Omental fat pad (tissue), 4 donors: ENCODE data around the gene MTHFSD. TPM values are rescaled to one million over a fixed set of nuclear protein-coding genes. Genes with fewer than 3 reads are reported as not detected.
A peak's percentile ranks its signal among the peaks of the same experiment; 100 is the strongest.

ENCODE experiments used
- ATAC-seq: fragments of 150-250 bp; one replicate; pipeline ENCODE4 v1.9.1; 2016; ENCODE audit warnings: mild to moderate bottlenecking, moderate library complexity; ENCODE audit not compliant: low FRiP score
- DNase-seq: peaks from one replicate; pipeline ENCODE4 v3.0.0-alpha.2; 2019; ENCODE audit warnings: low spot score
- total RNA-seq, 4 donors: library from RNA; depleted of rRNA; stranded (reverse); fragments of >200 nt; gene quantifications; one replicate each; pipeline ENCODE4 v1.1.0, GENCODE V29; 2016
- TF ChIP-seq, protein P1 (sequence below), 3 donors: fragments of 450-650 bp; IDR thresholded peaks; one replicate each; pipeline ENCODE4 v1.5.1; 2016 to 2017; ENCODE audit warnings: antibody characterized with exemption in 3 of 3, mild to moderate bottlenecking in 3 of 3, moderate library complexity in 2 of 3

The MTHFSD gene
- total RNA-seq, 4 donors from 2014 or later, result 6.4 to 20.2 (median 9.1) TPM

DNA sequence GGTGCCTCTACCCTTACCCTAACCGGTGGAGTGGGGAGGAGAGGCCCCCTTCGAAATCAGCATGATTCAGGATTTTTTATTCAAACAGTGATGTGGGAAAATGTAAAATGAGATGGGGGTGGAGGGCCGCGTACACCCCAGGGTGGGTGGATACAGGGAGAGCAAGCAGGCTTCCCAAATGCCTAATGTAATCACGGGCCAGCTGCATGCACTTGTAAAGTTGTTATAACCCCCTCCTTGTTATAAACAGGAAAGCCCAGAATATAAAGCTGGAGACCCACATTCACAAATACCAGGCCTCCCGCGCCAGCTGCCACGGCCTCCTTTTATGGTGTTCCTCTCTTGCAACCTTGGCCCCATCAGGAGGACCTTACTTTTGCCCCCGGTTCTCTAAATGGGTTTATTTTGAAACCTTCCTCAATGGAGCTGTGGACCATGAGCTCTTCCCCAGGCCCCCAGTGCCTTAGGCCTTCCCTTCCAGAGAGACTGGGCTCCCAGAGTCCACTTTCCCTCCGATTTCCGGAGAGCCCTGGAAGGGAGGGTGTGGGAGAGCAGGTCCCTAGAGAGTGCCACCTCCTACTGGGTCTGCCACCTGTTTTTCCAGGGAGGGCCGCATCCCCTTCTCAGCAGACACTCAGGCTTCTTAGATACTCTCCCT, 22.4 kb upstream of the MTHFSD start:
- TF ChIP-seq, protein P1, sequence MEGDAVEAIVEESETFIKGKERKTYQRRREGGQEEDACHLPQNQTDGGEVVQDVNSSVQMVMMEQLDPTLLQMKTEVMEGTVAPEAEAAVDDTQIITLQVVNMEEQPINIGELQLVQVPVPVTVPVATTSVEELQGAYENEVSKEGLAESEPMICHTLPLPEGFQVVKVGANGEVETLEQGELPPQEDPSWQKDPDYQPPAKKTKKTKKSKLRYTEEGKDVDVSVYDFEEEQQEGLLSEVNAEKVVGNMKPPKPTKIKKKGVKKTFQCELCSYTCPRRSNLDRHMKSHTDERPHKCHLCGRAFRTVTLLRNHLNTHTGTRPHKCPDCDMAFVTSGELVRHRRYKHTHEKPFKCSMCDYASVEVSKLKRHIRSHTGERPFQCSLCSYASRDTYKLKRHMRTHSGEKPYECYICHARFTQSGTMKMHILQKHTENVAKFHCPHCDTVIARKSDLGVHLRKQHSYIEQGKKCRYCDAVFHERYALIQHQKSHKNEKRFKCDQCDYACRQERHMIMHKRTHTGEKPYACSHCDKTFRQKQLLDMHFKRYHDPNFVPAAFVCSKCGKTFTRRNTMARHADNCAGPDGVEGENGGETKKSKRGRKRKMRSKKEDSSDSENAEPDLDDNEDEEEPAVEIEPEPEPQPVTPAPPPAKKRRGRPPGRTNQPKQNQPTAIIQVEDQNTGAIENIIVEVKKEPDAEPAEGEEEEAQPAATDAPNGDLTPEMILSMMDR (IDR thresholded peaks at IDR 0.05), result no peak
- ATAC-seq, result no peak
- DNase-seq, result no peak

DNA sequence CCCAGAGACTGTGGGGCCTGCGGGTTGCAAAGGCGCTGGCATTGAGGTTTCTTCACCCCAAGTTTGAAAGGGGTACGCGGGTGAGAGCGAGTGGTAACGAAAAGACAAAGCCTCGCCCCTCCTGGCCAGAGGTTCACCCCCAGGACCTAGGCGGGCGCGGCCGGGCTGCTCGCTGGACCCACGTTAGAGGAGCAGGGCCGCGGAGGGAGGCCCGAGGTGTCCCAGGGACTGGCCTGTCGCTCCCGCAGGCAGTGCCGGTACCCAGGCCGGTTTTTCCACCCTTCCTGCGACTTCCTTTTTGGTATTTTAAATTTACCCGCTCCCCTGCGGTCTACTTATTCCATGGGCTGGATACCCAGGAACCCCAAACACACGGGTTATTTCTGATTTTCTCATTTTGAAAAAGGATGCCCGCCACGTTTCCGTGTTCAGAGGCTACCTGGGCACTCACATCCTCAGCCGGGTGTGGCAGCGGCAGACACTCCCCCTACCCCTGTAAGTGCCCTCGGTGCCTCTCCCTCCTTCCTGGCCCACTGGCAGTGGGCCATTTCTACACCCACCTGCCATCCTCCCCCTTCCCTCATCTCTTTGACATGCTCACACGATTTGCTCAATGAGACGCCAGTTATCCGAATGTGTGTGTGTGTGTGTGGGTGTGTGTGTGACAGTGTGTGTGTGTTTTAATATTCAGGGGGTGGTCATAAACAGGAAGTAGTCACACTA, 21.7 kb upstream of the MTHFSD start:
- TF ChIP-seq, protein P1 (IDR thresholded peaks at IDR 0.05), result no peak
- no peak for DNase-seq
- no peak for ATAC-seq

DNA sequence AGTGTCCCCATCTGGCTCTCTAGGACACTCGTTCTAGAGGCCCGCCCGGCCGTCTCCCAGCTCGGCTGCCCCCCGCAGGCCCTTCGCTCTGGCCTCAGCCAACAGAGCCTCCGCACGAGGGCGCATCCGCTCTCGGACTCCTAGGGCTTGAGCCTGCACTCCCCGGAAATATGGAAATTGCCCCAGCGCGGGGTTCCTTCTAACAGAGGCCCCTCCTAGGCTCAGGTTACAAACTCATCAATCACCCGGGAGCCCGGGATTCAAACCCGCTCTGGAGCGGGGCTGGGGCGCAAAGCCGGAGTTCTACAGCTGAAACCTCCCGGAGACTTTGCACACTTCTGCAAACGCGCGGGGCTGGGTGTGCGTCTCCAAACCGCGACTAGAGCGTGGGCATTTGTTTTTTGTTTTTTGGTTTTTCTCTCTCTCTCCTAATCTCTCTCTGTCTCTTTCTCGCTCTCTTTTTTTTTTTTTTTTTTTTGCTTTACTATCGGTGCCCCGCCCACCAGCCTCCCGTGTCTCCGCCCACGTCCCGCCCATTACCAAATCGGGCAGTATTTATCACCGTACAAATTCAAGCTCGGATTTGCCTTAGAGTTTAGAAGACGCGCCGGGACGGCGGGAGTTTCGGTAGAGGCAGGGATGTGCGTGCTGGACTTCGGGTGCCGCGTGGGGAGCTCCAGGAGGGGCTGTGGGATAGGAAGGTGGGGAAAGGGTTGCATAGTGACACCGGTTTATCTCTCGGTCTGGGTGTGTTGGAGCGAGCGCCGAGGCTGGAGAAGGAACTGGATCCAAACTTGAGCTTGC, 20.9 kb upstream of the MTHFSD start:
- ATAC-seq, result peak; percentile 71
- TF ChIP-seq, protein P1 (IDR thresholded peaks at IDR 0.05), result no peak
- peak; percentile 53 for DNase-seq

DNA sequence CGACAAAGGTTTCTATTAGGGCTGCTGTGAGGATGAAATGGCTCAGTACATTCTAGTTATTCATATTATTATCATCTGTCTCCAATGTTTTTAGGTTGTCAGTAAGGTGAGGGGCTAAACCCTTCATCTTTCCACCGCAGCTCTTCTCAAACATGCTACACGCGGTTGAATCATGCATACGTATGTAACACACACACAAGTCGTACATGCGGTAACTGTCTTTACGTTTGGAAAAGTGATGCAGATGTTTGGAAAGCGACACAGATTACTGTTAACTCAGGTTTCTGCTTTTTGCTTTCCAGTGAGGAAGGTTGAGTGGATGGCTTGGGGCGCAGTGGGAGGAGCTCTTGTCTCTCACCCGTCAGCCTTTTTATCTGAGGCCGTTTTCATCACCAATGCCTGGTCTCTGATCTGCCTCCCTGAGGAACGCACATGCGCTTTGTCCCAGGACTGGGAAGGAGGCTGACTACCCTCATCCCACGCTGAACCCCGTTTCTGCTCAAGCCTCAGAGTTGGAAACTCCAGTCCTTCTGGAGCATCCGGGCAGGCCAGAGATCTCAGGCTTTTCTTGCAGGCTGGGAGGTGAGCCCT, 20.2 kb upstream of the MTHFSD start:
- TF ChIP-seq, protein P1 (IDR thresholded peaks at IDR 0.05), result no peak
- DNase-seq, result no peak
- no peak for ATAC-seq

DNA sequence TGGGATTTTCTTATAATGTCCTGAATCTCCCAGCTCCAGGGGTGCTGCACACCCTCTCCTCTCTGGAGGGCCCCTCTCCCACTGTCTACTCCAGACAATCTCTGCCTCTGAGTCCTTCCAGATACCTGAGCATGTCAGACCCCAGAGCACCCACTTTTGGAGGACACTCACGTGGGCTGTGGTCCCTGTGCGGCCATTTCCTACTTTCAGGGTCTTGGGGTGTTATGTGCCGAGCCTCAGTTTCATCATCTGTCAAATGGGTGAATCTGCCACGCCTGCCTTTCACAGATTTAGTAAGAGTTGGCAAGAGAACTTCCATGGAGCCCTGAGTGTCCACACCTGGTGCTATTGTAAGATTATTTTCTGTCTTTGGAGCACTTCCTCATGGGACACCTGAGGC, 19.6 kb upstream of the MTHFSD start:
- no peak for DNase-seq
- TF ChIP-seq, protein P1 (IDR thresholded peaks at IDR 0.05), result no peak
- ATAC-seq, result no peak

DNA sequence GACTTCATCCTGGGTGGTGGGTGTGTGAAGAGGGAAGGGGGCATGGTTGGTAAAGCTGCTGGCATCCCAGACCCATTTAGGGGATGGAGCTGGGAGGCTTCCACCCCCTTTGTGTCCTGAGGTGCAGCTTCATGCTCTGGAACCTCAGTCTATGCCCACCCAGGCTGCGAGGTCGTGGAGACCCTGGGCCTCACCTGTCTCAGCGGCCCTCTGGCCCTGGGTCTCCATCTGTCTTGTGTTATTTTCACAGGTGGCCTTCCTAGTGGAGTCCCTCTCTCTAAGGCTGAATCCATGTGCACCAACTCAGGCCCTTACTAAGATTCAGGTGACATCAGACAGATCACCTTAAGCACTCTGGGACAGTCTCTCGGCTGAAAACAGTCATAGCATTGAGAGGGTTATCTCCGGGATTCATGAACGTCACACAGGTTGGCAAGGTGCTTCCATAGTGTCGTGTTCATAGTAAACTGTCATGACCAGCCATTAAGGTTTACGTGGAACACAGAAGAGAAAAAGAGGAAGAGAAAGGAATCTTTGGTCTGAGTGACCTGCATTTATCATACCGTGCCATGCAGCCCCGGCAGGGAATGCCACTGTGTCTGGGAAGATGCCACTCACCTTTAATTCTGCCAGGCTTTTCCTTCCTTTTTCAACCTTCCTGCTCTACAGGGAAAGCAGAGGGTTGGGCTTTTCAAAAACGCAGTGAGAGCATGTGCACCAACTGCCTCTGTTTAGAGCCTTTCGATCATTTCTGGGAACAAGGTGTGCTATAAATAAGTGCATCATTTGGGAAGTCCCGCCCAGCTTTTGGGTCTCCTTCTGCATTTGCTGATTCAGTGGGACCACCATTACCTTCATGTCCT, 18.8 kb upstream of the MTHFSD start:
- ATAC-seq, result no peak
- TF ChIP-seq, protein P1 (IDR thresholded peaks at IDR 0.05), result no peak
- DNase-seq, result no peak
